ENCODE measurements around the gene ANXA2.

Gene ANXA2

DNA sequence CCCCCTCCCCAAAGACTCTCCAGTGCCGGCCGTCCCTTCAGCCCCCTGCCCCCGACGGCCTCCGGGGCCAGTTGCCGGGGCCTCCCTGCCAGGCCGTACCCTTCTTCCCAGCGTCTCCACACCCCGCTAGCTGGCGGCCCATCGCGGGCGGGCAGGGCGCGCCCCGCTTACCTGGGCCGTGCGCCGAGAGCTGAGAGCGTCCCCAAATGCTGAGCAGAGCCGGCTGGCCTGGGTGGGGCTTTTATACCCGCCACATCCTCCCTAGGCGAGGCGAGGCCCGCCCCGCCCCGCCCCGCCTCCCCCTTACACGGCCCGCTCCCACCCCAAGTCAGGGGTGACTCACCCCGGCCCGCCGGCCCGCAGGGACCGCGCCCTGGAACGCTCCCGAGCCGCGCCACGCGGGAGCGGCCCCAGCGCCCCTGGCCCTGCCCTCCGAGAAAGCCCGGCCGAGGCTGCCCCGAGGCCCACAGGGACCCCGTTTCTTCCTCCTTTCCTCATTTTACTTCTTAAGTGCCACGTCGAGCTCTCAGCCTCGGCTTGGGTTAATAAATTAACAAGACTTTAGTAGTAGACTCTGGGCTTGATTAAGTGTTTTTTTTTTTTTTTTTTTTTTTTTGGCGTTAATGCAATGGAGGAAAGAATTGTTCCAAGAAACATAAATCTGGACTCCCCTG, at the start of gene ANXA2:
Gene ANXA2 (minus strand): TSS at position 215 of the 674 bp plus-strand sequence. CDS start 11,911 bp downstream, outside the sequence.
- TF ChIP-seq, protein P1, sequence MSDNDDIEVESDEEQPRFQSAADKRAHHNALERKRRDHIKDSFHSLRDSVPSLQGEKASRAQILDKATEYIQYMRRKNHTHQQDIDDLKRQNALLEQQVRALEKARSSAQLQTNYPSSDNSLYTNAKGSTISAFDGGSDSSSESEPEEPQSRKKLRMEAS (IDR thresholded peaks at IDR 0.05; ENCODE audit: low read depth, low read length), result peak; percentile 57
- TF ChIP-seq POLR2A (IDR thresholded peaks at IDR 0.05; ENCODE audit: extremely low read depth, insufficient read length), result peak; percentile 74
- TF ChIP-seq, protein P2, sequence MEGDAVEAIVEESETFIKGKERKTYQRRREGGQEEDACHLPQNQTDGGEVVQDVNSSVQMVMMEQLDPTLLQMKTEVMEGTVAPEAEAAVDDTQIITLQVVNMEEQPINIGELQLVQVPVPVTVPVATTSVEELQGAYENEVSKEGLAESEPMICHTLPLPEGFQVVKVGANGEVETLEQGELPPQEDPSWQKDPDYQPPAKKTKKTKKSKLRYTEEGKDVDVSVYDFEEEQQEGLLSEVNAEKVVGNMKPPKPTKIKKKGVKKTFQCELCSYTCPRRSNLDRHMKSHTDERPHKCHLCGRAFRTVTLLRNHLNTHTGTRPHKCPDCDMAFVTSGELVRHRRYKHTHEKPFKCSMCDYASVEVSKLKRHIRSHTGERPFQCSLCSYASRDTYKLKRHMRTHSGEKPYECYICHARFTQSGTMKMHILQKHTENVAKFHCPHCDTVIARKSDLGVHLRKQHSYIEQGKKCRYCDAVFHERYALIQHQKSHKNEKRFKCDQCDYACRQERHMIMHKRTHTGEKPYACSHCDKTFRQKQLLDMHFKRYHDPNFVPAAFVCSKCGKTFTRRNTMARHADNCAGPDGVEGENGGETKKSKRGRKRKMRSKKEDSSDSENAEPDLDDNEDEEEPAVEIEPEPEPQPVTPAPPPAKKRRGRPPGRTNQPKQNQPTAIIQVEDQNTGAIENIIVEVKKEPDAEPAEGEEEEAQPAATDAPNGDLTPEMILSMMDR (IDR thresholded peaks at IDR 0.05; ENCODE audit: low read depth, low read length), result no peak
- peak; percentile 83 for TF ChIP-seq MYC (IDR thresholded peaks at IDR 0.05; ENCODE audit: low read depth, low read length)
- peak; percentile 93 for DNase-seq (ENCODE audit: low read depth)
- H3K4me3 ChIP-seq (ENCODE audit: low read depth, low read length), result peak within 1 kb of the TSS; percentile 74

DNA sequence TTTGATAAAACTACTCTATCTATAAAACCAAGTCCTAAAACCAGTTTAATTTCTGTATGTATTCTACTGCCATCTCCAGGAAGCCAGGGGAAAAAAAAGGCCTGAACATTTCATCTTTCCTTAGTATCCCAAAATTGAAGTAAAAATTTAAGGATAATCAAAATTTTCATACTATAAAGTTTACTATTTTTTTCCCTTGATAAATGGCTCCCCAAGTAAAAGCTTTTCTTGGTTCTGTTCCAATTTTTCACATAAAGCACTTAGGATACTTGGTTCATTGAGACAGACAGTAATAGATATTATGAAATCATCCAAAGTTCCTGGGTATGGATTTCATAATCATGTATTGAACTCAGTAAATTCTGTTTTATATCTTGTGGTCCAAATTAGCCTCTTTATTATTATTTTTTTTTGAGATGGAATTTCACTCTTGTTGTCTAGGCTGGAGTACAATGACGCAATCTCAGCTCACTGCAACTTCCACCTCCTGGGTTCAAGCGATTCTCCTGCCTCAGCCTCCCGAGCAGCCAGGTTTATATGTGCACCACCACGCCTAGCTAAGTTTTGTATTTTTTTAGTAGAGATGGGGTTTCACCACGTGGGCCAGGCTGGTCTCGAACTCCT, 46.6 kb upstream of the ANXA2 start:
- TF ChIP-seq, protein P2 (IDR thresholded peaks at IDR 0.05; ENCODE audit: low read depth, low read length), result peak; percentile 18
- TF ChIP-seq MYC (IDR thresholded peaks at IDR 0.05; ENCODE audit: low read depth, low read length), result no peak
- TF ChIP-seq, protein P1 (IDR thresholded peaks at IDR 0.05; ENCODE audit: low read depth, low read length), result no peak
- TF ChIP-seq POLR2A (IDR thresholded peaks at IDR 0.05; ENCODE audit: extremely low read depth, insufficient read length), result no peak
- H3K4me3 ChIP-seq (ENCODE audit: low read depth, low read length), result no peak overlapping the region
- DNase-seq (ENCODE audit: low read depth), result peak; percentile 12

DNA sequence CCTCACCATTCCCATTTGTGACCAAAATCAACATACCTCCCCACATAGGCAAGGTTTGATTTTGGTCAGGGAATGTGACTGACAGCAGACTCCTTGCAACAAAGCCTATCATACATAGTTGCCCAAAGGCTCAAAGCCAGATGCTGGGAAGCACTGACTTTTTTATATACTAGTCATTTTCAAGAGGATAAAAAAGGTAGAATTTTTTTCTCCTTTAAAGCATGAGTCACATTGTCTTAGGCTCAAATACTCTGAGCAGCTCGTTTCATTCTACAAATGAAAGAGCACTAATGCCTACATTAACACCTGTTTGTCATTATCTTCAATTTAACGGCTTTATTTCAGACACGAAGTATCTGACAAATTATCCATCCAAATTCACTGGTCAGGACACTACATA, 45.0 kb upstream of the ANXA2 start:
- TF ChIP-seq, protein P2 (IDR thresholded peaks at IDR 0.05; ENCODE audit: low read depth, low read length), result no peak
- TF ChIP-seq POLR2A (IDR thresholded peaks at IDR 0.05; ENCODE audit: extremely low read depth, insufficient read length), result no peak
- TF ChIP-seq, protein P1 (IDR thresholded peaks at IDR 0.05; ENCODE audit: low read depth, low read length), result no peak
- TF ChIP-seq MYC (IDR thresholded peaks at IDR 0.05; ENCODE audit: low read depth, low read length), result no peak
- no peak overlapping the region for H3K4me3 ChIP-seq (ENCODE audit: low read depth, low read length)
- DNase-seq (ENCODE audit: low read depth), result no peak

DNA sequence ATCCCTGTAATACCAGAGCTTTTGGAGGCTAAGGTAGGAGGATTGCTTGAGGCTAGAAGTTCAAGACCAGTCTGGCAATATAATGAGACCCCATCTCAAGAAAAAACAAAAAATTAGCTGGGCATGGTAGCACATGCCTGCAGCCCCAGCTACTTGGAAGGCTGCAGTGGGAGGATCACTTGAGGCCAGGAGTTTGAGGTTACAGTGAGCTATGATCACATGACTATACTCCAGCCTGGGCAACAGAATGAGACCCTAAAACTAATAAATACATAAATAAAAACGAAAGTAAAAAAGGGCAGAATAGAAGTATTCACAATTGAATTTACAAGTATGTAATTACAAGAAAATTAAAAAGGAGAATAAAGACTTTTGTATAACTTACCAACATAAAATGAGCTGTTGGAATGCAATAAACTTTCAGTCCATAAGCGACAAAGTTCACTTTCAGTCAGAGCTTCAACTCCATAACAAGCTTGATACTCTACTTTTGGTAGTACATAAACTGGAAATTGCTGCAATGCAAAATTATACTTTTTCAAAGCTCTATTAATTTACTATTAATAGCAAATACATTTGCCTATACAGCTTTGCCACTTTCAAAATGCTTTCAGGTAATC, 44.4 kb upstream of the ANXA2 start:
- no peak for DNase-seq (ENCODE audit: low read depth)
- TF ChIP-seq, protein P1 (IDR thresholded peaks at IDR 0.05; ENCODE audit: low read depth, low read length), result no peak
- TF ChIP-seq MYC (IDR thresholded peaks at IDR 0.05; ENCODE audit: low read depth, low read length), result no peak
- TF ChIP-seq, protein P2 (IDR thresholded peaks at IDR 0.05; ENCODE audit: low read depth, low read length), result no peak
- no peak for TF ChIP-seq POLR2A (IDR thresholded peaks at IDR 0.05; ENCODE audit: extremely low read depth, insufficient read length)
- H3K4me3 ChIP-seq (ENCODE audit: low read depth, low read length), result no peak overlapping the region

DNA sequence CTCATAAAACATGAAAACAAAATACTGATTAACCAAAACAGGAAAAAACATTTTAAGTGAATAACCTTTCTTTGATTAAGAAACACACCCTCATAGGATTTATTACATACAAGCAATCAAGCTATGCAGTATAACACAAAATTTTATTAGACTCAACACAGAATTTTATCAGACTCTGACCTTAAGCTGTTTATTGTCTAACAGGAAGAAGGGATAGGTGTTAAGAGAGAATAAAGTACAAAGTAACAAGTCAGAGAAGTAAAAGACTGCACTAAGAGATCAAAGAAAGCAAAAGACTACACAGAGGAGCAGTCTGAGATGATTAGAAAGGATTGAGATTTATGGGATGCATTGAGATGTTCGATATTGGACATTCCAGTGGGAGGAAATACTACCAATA, 43.5 kb upstream of the ANXA2 start:
- DNase-seq (ENCODE audit: low read depth), result no peak
- TF ChIP-seq, protein P2 (IDR thresholded peaks at IDR 0.05; ENCODE audit: low read depth, low read length), result no peak
- TF ChIP-seq POLR2A (IDR thresholded peaks at IDR 0.05; ENCODE audit: extremely low read depth, insufficient read length) (no peak), MYC (IDR thresholded peaks at IDR 0.05; ENCODE audit: low read depth, low read length) (no peak)
- TF ChIP-seq, protein P1 (IDR thresholded peaks at IDR 0.05; ENCODE audit: low read depth, low read length), result no peak
- H3K4me3 ChIP-seq (ENCODE audit: low read depth, low read length), result no peak overlapping the region
